ENCODE data around the gene SMAD7.

Gene SMAD7, protein sequence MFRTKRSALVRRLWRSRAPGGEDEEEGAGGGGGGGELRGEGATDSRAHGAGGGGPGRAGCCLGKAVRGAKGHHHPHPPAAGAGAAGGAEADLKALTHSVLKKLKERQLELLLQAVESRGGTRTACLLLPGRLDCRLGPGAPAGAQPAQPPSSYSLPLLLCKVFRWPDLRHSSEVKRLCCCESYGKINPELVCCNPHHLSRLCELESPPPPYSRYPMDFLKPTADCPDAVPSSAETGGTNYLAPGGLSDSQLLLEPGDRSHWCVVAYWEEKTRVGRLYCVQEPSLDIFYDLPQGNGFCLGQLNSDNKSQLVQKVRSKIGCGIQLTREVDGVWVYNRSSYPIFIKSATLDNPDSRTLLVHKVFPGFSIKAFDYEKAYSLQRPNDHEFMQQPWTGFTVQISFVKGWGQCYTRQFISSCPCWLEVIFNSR

DNA sequence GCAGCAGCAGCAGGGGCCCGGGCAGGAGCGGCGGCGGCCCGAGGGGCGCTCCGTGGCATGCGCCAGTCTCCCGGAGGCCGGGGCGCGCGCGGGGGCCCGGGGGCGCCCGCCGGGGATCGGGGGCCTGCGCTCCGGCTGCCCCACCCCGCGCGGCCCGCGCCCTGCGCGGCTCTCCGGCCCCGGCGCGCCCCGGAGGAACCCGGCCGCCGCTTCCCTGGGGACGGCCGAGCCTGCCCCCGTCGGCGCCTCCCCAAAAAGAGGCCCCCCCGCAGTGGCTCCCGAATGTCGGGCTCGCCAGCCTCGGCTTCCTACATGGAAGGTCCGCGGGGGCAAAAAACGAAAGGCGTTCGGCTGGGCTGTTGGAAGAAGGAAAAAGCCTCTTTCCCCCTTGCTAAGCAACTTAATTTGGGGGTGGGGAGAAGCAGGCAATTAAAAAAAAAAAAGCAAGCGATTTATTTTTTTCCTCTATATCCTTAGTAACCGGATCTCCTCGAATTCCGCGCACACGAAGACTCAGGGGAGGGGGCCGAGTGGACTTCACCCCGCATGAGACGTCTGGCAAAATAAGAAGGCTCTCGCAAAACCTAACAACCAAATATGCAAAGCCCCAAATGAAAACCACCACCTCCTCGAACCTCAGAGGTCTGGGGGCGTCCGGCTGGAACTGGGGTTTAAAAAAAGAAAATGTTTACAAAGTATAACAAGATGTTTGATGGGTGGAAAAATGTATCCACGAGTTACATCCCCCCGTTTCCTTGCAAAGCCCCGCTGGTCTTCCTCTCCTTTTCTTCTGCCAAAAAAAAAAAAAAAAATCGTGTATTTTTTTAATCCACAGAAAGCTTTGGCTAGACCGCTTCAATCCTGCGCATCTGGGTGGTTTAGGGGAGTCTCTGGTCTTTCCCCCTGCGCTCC lies at the start of gene SMAD7:
SMAD7 (minus strand) TSS at position 430 of the 912 bp plus-strand sequence. CDS start 541 bp downstream, outside the sequence.
- peak; percentile 32 for DNase-seq (ENCODE audit: low spot score)

DNA sequence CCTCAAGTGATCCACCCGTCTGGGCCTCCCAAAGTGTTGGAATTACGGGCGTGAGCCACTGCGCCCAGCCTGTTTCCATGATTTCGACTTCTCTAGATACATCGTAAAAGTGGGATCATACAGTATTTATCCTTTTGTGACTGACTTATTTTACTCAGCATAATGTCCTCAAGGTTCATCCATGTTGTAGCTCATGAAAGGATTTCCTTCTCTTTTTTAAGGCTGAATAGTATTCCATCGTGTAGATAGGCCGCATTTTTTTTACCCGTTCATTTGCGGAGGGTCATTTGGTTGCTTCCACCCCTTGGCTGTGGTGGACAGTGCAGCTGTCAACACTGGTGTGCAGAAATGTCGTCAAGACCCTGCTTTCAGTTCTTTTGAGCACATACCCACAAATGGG lies 48.8 kb upstream of the SMAD7 start:
- DNase-seq (ENCODE audit: low spot score): no peak

DNA sequence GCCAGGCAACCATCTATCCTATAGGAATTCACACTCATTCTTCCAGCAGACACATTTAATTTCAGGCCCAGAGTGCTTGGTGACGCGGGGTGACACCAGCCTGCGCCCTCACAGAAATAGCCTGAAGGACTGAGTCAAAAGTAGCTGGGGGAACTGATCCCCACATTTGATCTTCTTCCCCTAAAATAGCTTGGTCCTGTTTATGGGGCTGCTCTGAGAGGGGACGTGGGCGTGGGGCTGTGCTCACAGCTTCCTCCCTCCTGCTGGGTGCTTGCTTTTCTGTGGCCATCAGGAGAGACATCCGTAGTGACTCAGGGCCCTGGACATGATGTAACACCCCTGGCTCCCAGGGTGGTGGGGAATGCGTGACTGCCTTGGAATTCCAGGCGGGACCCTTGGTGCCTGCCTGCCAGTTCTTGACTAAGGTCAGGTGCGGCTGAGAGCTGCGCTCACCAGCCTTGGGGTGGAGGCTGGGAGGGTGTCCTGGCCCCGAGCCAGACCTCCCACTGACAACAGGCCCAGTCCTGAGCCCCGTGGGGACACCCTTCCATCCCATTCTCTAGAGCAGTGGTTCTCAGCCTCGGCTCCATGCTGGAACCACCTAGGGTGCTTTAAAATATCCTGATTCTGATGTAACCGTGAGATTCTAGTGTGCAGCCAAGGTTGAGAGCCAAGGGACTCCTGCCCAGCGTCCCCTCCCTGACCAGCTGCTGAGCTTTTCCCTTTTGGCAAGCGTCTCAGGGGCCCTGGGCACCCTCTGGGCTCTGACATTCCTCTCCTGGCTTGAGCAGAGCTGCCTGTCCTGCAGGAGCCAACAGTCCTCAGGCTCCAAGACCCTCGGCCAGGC lies 47.4 kb upstream of the SMAD7 start:
- DNase-seq (ENCODE audit: low spot score): peak; percentile 94

DNA sequence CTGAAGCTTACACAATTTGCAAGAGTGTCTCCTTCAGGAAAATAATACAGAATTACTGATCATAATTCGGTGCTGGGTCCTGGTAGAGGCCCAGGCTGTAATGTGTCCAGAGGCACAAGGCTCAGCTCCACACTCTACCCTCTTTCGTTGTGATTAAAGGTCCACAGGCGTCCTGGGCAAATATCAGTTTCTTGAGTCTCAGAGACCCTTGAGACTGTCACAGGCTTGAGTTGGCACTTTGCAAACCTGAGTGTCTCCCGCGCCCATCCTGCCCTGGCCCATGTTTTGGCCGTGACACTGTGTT lies 46.9 kb upstream of the SMAD7 start:
- no peak for DNase-seq (ENCODE audit: low spot score)

DNA sequence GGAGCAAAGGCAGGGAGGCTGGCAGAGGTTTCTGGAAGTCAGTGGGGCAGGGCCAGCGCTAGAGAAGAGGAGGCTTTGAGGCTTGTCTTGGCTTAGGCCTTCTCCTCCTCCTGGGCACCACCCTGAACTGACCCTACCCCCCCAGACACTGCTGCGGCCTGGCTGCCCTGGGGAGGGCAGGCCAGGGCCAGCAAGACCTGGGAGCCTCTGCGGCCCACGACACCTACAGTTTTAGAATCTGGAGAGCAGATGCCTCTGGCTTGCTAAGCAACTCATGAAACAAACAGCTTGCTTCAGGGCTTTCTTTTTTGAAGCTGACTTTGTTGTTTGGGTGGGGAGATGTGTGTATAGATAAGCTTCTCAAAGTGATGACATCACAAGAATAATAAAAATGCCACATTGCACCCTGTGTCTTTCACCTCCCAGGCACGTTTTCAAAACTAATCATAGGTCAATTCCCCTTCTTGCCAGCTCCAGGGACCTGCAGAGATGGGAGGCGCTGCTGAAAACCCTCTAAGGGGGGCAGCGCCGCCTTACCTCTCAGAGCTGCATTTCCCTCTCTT lies 46.2 kb upstream of the SMAD7 start:
- no peak for DNase-seq (ENCODE audit: low spot score)

DNA sequence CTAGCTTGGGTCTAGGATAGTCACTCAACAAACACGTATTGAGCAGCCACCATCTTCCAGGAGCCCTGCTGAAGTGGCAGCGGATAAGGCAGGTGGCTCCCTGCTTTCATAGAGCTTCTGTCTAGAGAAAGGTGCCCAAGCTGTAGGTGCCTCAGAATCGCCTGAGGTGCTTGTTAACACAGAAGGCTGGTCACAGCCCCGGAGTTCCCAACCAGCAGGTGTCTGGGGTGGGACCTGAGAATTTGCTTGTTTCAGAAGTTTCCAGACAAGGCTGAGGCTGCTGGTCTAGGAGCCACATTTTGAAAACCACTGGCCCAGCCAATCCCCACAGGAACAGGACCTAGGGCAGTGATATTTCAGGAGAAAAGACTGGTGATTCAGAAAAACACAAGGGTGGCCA lies 45.3 kb upstream of the SMAD7 start:
- DNase-seq (ENCODE audit: low spot score): no peak

DNA sequence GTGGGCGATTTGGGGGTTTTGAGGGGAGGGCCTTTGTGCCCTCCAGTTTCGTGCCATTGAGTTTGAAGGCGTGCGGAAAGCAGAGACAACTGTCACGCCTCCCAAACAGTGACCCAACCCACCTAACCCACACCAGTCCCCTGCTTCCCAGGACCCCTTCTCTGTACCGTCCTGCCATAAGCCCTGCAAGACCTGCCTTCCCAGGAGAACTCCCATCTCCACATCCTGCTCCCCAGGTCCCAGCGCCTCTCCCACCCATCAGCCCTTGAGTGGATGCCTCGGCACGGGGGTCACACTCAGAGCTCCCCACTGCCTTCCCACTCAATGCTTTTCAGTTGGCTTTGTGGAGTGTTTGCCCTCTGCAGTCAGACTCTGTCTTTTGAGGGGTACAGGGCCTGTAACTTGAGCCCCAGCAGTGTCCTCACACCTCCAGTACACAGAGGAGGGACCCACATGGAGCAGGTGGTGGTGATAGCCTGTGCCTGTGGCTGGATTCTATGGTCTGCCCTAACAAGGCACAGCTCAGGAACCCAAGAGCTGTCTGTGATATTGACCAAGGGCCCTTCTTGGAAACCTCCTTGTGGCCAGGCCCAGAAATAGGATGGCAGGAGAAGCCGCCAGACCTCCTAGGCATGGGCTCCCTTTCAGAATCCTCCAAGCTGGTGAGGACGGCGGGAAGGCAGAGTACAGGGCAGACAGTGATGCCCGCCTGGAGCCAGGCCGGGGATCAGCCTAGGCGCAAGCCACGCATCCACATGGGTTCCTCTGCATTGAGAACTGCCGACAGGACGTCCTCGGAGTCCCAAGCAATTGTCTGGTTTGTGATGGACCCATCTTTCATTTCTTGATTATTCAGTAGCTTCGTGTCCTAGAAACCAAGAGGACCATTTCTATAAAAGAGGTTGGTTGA lies 44.4 kb upstream of the SMAD7 start:
- no peak for DNase-seq (ENCODE audit: low spot score)

DNA sequence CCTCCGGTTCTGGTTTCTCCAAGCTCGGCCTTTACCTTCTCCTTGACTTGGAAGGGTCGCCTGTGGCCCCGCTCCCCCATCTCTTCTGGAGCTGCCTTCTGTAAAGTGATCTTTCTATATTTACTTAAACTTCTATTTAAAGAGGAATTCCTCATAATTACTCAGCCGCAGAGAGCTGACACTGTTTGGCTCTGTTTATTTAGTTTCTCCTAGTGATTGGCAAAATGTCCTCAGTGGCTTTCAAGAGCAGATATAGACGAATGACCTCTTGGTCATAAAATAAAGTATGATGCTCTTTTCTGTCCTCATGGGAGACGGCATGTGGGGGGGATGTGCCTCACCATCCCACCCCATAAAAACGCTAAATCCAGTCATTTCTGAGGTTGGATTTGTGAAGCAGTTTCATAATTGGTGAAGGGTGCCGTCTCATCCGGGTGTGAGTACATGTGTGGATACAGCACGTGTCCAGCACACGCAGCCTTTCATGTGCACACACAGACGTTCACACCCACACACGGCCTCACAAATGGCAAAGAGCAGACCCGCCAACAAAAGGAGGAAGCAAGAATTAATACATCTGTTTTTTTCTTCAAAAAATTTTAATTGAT lies 43.4 kb upstream of the SMAD7 start:
- no peak for DNase-seq (ENCODE audit: low spot score)

DNA sequence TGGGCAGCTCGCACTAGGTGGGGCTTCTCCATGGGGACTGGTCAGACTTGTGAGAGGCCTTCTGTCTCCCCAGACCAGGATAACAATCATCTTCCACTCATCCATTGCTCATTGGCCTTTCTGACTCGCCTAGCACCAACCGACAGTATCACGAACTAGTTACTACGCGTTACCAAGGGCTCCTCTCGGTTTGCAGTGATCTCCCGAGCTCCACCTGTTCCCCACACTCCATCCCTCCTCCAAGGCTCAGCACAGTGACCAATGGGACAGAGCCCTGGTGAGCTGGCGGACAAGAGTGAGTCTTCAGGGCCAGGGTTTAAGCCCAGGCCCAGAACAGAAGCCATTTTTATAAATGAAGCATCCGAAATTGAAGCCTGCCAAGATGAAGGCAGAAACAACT lies 42.8 kb upstream of the SMAD7 start:
- peak; percentile 33 for DNase-seq (ENCODE audit: low spot score)

DNA sequence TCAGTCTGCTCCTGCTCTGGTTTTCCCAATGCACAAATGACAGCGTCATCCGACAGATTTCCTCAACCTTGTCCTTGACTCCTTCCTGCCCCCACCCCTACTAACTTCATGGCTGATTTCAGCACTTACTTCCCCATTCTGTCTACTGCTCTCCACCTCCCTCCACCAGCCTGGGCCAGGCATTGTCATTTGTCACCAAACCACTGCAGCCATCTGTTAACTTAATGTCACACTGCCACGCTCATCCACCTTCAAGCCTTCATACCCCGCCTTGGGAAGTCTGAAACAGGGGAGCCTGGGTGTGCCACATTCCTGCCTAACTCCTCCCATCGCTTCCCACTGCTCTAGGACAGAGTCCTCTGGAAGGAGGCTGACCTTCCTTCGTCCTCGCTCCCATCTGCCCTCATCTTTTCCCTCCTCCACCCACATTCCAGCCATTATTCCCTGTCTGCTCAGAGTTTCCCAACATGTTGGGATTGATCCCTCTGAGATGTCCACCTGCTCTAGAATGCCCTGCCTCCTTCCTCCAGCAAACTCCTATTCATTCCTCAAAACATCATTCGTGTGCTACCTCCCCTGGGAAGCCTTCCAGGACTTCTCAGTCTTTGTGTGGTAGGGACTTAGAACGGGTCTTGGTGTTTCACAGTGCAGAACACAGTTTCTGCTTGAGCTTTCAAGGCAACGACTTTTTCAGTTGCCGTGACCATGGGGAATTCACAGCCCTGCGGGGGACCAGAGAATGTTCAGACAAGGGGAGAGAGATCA lies 42.2 kb upstream of the SMAD7 start:
- no peak for DNase-seq (ENCODE audit: low spot score)

DNA sequence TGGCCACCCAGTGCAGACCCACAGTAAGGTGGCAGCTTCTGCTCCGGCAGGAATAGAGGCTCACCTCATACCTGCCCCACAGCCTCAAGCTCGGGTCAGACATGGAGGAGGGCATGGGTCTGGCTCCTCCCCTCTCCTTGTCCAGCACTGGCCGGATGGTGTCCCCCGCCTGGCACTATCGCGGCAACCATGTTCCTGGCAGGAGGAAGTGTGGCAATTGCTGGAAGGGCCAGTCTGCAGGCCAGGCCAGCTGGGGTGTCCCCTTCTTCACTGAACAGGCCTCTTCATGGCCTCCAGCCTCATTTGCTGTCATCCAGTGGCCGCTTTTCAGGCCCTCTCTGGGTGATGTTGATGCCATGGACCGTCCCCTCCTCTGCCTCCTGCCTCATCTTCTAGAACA lies 41.4 kb upstream of the SMAD7 start:
- DNase-seq (ENCODE audit: low spot score): no peak

DNA sequence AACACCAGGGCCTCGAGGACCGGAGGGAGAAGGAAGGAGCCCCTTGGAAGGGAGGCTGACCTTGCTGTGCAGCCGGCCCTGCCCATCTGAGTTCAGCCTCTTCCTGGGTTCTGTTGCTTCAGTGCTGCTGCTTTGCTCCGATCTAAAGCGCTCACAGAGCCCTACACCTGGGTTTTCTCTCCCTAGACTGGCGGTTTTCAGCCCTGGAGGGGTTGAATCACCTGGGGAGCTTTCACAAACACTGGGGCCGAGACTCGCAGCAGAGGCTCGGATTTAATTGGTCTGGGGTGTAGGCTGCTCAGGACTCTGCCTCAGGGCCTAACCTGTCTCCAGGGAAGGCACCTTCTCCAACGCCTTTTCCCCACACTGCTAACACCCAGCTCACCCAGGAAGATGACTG lies 40.9 kb upstream of the SMAD7 start:
- DNase-seq (ENCODE audit: low spot score): no peak

DNA sequence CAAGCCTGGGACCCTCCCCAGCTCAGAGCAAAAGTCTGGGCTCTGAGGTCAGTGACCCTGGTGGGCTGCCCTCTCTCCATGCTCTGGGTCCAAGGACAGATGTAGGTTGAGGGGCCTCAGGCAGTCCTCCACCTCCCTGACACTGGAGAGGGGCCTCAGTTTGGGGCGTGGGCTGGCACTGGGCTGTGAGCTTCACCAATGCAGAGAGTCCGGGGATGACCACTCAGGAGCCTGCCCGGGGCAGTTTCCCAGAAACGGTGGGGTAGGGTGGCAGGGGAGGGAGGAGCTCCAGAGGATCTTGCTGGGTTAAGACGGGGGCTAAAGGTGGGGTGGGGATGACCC lies 40.5 kb upstream of the SMAD7 start:
- no peak for DNase-seq (ENCODE audit: low spot score)

DNA sequence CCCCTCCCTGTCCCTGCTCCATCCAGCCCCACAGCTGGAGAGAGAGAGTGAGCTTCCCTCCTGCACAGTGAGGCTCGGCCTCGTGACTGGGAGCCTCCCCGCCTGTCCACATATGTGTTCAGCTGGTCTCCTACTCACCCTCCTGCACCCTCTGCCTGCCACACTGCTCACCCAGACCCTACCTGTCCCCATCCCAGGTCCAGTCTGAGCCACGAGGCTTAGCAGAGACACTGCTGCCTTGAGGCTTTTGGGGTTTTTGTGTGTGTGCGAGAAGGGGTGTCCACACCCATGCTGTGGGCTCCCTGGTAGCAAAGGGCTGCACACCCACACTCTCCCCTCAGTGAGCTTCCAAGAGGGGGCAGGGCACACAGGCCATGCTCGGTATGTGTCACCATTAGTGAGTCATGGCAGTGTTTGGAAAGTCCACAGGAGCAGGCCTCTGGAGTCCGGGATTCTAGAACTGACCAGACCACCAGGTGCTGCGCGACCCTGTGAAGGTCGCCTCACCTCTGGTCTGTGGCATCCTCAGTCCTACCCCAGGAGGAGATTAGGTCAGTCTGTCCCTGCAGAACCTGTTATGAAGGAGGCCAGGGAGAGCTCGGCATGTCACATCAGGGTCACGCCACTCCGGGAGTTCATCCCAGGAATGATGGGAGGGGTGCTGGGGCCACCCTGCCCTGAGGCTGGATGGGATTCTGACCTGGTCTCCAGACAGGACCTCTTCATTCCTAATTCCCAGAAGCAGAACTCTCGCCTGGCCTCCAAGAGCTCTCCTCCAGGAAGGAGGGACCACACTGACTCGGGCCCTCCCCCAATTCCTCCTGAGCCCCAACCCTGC lies 39.9 kb upstream of the SMAD7 start:
- DNase-seq (ENCODE audit: low spot score): peak; percentile 38

DNA sequence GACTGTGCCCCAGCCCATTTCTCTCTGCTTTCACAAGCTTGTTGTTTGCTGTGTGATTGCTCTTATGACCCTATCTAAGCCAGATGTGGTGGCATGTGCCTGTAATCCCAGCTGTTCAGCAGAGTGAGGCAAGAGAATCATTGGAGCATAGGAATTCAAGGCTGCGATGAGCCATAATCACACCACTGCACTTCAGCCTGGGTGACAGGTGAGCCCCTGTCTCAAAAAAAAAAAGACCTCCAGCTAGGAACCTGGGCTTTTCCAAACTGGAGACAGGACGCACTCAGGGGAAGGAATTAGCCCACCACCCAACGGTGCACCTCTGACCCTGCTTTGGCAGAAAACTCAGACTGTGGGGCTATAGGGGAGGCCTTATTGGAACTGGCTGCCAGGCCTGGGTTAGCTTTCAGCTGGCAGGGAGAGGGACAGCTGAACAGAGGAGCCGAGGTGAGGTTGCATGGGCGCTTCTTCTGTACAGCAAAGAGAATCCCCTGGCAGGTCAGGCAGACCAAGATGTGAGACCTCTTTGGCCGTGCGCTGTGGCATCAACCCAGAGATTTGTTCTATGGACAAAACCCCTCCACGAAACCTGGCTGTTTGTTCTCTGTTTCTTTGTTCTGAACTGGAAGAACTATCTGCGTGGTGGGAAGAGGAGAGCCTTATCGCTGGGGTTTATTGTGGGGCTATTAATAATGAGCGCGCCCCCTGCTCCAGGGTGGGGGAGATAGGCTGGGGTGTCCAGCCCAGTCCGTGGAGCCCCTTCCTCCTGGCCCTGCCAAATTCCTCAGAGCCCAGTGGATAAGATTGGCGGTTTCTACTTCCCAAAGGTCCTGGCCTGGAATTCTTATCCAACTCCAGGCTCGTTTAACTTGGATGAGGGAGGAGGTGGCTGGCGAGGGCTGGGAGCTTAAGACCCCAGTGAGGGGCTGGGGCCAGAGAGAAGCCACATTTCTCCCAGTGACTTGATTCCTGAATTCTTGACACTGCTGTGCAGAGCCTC lies 38.8 kb upstream of the SMAD7 start:
- no peak for DNase-seq (ENCODE audit: low spot score)

DNA sequence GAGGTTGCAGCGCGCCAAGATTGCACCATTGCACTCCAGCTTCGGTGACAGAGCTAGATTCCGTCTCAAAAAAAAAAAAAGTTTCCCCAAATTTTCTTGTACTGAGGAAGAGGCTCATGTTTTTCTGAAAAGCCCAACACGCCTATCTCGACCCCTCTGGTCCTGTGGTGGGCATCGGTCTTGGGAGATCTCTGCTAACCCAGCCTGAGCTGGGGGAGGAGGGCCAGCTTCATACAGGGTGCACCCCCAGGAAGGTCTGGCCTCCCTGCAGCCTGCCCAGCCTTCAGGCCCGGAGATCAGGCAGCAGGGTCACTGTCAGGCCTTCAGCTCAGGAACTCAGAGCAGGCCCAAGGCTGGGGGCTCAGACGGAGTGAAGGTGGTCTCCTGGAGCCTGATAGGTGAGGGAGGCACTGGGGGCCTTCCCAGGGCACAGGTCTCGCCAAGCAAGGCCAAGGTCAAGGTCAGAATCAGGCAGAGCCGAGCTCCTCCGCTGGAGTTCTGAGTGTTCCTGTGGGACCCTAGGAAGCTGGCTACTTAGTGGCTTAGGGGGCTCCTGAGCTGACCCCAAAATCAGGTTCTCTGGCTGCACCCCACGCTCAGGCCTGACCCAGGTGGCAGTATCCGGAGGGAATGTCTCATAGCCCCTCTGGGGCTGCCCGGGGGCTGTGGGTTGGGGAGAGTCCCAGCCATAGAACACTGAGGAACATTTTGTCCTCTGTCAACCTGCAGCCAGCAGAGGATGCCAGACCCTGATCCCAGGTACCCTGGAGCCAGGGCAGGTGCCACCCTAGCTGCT lies 37.9 kb upstream of the SMAD7 start:
- DNase-seq (ENCODE audit: low spot score): no peak

DNA sequence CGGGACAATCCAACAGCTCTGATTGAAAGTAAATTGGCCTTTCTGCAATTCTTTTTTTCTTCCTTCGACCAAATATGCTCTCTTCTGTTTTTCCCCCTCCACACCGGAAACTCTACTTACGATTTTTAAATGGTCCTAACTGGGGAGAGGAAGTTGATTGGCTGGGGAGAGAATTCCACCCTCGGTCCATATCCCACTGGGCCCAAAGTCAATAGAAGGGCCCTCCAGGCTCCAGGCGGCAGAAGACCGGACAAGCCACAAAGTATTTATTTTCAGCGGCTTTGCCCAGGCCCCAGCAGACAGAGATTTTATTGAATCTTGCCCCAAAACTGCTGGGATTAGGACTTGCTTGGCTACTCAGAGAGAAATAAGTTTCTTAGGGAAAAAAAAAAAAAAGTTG lies 37.1 kb upstream of the SMAD7 start:
- no peak for DNase-seq (ENCODE audit: low spot score)

All from RKO (cell line).